IMR-90 (cell line): ENCODE data around the gene SWAP70. TPM values are rescaled to one million over a fixed set of nuclear protein-coding genes. Genes with fewer than 3 reads are reported as not detected.

ENCODE experiments used
- CEBPB ChIP-seq: IDR thresholded peaks from 2 replicates; pipeline ENCODE4 v1.6.1; 2012; ENCODE audit warnings: low read depth, low read length, improper control_type of control experiment
- CTCF ChIP-seq: conservative IDR thresholded peaks from 2 replicates; pipeline ENCODE4 v1.5.1; 2012; ENCODE audit warnings: mild to moderate bottlenecking, low read depth, low read length, improper control_type of control experiment
- MAFK ChIP-seq: IDR thresholded peaks from 2 replicates; pipeline ENCODE4 v1.6.1; 2012; ENCODE audit warnings: low read depth, low read length, improper control_type of control experiment
- MAZ ChIP-seq: IDR thresholded peaks from 2 replicates; pipeline ENCODE4 v1.6.1; 2012; ENCODE audit warnings: low read depth, mild to moderate bottlenecking, low read length, improper control_type of control experiment, moderate library complexity, borderline replicate concordance
- polyA plus RNA-seq, 3 experiments: library from polyadenylated mRNA; depleted of rRNA; stranded (reverse); fragments of >200 nt; gene quantifications; 2 replicates each; pipeline ENCODE4 v1.2.3, GENCODE V29; 2012; ENCODE audit warnings: low replicate concordance in 1 of 3
- total RNA-seq: library from RNA; depleted of rRNA; stranded (reverse); fragments of >200 nt; gene quantifications from 2 replicates; pipeline ENCODE4 v1.2.3, GENCODE V29; 2012

Gene SWAP70
- total and polyA plus RNA-seq, 2 of the 4 experiments (the other 2 are of a cell fraction), result 15.5 to 19.9 TPM

DNA sequence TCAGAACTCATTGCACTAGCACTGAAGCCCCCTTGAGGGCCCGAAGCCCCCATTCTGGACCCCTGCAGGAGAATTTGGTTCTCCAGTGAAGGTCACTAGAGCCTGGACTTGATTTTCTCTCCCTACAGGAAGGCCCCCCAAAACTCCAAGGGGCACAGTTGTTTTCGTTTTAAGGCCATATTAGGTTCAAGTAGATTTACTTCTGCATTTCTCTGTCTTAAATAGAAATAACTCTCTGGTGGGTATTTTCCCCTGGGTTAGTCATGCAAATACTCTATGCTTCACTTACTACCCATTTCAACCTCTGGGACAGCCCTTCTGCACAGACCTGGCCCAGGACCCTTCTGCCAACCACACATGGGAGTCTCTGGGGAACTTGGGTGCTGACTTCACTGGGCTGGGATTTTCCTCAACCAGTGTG lies 48.8 kb upstream of the SWAP70 start (continued):
- no peak for TF ChIP-seq CTCF
- TF ChIP-seq CEBPB, result no peak
- no peak for TF ChIP-seq MAZ
- TF ChIP-seq MAFK, result no peak
